ENCODE measurements around the gene DAND5. TPM values are rescaled to one million over a fixed set of nuclear protein-coding genes. Genes with fewer than 3 reads are reported as not detected.

The DAND5 gene
- total and polyA plus RNA-seq, 2 of the 13 experiments (the other 11 are each of a cell fraction or from before 2014, with no cell fraction given), result 0.04 TPM; not detected in 1

DNA sequence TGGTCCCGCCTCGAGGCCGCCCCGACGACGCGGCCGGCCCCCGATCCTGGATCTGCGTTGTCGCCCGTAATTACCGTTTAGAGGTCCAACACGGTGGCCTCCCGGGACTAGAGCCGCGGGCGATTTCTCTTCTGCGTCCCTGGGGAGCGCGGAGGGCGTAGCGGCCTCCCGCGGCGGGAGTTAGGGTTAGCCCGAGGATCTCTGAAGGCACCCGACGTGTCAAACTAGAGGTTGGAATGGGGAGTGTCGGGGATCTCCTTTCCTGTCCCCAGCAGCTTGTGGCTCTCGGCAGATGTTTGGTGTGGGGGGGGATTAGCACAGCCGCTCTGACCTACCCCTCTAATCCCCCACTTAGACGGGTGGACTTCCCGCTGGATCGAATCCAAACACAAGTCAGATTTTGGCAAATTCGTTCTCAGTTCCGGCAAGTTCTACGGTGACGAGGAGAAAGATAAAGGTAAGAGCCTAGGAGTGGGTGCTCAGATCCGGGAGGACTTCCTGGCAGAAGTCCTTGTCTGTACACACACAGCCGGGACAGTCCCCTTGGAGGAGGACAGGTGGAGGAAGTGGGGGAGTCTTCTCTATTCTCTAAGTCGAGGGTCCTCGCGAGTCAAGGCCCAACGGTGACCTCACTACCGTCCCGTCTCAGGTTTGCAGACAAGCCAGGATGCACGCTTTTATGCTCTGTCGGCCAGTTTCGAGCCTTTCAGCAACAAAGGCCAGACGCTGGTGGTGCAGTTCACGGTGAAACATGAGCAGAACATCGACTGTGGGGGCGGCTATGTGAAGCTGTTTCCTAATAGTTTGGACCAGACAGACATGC, 30.4 kb upstream of the DAND5 start (continued):
- no peak for TF ChIP-seq AGO1 (IDR thresholded peaks at IDR 0.05; ENCODE audit: low read depth, low read length, poor library complexity, severe bottlenecking)
- TF ChIP-seq, protein P1, sequence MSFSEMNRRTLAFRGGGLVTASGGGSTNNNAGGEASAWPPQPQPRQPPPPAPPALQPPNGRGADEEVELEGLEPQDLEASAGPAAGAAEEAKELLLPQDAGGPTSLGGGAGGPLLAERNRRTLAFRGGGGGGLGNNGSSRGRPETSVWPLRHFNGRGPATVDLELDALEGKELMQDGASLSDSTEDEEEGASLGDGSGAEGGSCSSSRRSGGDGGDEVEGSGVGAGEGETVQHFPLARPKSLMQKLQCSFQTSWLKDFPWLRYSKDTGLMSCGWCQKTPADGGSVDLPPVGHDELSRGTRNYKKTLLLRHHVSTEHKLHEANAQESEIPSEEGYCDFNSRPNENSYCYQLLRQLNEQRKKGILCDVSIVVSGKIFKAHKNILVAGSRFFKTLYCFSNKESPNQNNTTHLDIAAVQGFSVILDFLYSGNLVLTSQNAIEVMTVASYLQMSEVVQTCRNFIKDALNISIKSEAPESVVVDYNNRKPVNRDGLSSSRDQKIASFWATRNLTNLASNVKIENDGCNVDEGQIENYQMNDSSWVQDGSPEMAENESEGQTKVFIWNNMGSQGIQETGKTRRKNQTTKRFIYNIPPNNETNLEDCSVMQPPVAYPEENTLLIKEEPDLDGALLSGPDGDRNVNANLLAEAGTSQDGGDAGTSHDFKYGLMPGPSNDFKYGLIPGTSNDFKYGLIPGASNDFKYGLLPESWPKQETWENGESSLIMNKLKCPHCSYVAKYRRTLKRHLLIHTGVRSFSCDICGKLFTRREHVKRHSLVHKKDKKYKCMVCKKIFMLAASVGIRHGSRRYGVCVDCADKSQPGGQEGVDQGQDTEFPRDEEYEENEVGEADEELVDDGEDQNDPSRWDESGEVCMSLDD (CRISPR knock-in tag; IDR thresholded peaks at IDR 0.05; ENCODE audit: borderline replicate concordance), result no peak
- TF ChIP-seq, protein P2, sequence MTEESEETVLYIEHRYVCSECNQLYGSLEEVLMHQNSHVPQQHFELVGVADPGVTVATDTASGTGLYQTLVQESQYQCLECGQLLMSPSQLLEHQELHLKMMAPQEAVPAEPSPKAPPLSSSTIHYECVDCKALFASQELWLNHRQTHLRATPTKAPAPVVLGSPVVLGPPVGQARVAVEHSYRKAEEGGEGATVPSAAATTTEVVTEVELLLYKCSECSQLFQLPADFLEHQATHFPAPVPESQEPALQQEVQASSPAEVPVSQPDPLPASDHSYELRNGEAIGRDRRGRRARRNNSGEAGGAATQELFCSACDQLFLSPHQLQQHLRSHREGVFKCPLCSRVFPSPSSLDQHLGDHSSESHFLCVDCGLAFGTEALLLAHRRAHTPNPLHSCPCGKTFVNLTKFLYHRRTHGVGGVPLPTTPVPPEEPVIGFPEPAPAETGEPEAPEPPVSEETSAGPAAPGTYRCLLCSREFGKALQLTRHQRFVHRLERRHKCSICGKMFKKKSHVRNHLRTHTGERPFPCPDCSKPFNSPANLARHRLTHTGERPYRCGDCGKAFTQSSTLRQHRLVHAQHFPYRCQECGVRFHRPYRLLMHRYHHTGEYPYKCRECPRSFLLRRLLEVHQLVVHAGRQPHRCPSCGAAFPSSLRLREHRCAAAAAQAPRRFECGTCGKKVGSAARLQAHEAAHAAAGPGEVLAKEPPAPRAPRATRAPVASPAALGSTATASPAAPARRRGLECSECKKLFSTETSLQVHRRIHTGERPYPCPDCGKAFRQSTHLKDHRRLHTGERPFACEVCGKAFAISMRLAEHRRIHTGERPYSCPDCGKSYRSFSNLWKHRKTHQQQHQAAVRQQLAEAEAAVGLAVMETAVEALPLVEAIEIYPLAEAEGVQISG (CRISPR knock-in tag; IDR thresholded peaks at IDR 0.05), result 0 out of 2 replicates have a peak, but pooled peaks have one; percentile 4
- no peak for TF ChIP-seq MLLT10 (CRISPR knock-in tag; IDR thresholded peaks at IDR 0.05)
- TF ChIP-seq ZNF569 (CRISPR knock-in tag; IDR thresholded peaks at IDR 0.05; ENCODE audit: borderline replicate concordance), result 0 out of 2 replicates have a peak, but pooled peaks have one; percentile 9
- TF ChIP-seq SRSF9 (IDR thresholded peaks at IDR 0.05; ENCODE audit: borderline replicate concordance, insufficient read depth, low read depth, low read length, poor library complexity, severe bottlenecking), result no peak
- TF ChIP-seq CENPX (CRISPR knock-in tag; IDR thresholded peaks at IDR 0.05), result no peak
- no peak for TF ChIP-seq JUND (CRISPR knock-in tag; IDR thresholded peaks at IDR 0.05)
- TF ChIP-seq, protein P3, sequence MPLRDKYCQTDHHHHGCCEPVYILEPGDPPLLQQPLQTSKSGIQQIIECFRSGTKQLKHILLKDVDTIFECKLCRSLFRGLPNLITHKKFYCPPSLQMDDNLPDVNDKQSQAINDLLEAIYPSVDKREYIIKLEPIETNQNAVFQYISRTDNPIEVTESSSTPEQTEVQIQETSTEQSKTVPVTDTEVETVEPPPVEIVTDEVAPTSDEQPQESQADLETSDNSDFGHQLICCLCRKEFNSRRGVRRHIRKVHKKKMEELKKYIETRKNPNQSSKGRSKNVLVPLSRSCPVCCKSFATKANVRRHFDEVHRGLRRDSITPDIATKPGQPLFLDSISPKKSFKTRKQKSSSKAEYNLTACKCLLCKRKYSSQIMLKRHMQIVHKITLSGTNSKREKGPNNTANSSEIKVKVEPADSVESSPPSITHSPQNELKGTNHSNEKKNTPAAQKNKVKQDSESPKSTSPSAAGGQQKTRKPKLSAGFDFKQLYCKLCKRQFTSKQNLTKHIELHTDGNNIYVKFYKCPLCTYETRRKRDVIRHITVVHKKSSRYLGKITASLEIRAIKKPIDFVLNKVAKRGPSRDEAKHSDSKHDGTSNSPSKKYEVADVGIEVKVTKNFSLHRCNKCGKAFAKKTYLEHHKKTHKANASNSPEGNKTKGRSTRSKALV (CRISPR knock-in tag; IDR thresholded peaks at IDR 0.05), result no peak
- no peak; the same call in 1 of the 2 replicates for TF ChIP-seq ZNF367 (CRISPR knock-in tag; IDR thresholded peaks at IDR 0.05; ENCODE audit: borderline replicate concordance)
- TF ChIP-seq KDM6A (CRISPR knock-in tag; IDR thresholded peaks at IDR 0.05; ENCODE audit: low read depth), result no peak
- peak; percentile 87 for TF ChIP-seq ZNF263 (CRISPR knock-in tag; IDR thresholded peaks at IDR 0.05)
- TF ChIP-seq CREB1 (IDR thresholded peaks at IDR 0.05), result no peak
- TF ChIP-seq CREB1 (CRISPR knock-in tag; IDR thresholded peaks at IDR 0.05), result no peak
- TF ChIP-seq CBX2 (IDR thresholded peaks at IDR 0.05; ENCODE audit: low read depth, low read length), result no peak
- TF ChIP-seq CBX2 (CRISPR knock-in tag; IDR thresholded peaks at IDR 0.05; ENCODE audit: low read depth), result no peak
- TF ChIP-seq SOX13 (IDR thresholded peaks at IDR 0.05), result no peak
- TF ChIP-seq SOX13 (CRISPR knock-in tag; conservative IDR thresholded peaks at IDR 0.05 in 1 of 2, IDR thresholded peaks at IDR 0.05 in 1 of 2), result no peak
- no peak for TF ChIP-seq ZFP41 (CRISPR knock-in tag; IDR thresholded peaks at IDR 0.05; ENCODE audit: borderline replicate concordance)
- TF ChIP-seq ZNF451 (CRISPR knock-in tag; IDR thresholded peaks at IDR 0.05), result no peak

Measured in HepG2 (cell line).